Endothelial cell of umbilical vein (primary cell): ENCODE results near the gene ABHD8. TPM values are rescaled to one million over a fixed set of nuclear protein-coding genes. Genes with fewer than 3 reads are reported as not detected.
"Not testable (repeated sequence)": the region's sequence is repeated elsewhere in the genome, so short reads cannot be mapped to it uniquely, and the experiment has no call there.

Source experiments
- BruUV-seq: library from RNA; stranded (reverse); fragments of 400-500 nt; replicated peaks from 2 replicates; lab custom pipeline; 2021; lab: Mats Ljungman, UMichigan
- CTCF ChIA-PET: fragments of 300-600, 350-600 bp; sonication (Branson Sonifier 250); formaldehyde crosslinking; loops from one replicate; lab custom pipeline; 2021; ENCODE audit warnings: antibody characterized with exemption, inconsistent platforms; lab: Charles Lee
- POLR2A ChIA-PET: fragments of 300-600, 350-600 bp; sonication (Branson Sonifier 250); formaldehyde crosslinking; loops from one replicate; lab custom pipeline; 2021; ENCODE audit warnings: antibody characterized with exemption, inconsistent platforms; lab: Charles Lee
- DNase-seq: peaks from one replicate; pipeline ENCODE4 v3.0.0-alpha.2; 2011; ENCODE audit warnings: low read depth, low spot score
- FAIRE-seq: peaks from 2 replicates; lab custom pipeline; 2011; peaks lifted over from hg19 to GRCh38; lab: Jason Lieb, UNC
- H2AFZ ChIP-seq: 2 replicates; pipeline ENCODE4 v1.6.0; 2012; ENCODE audit warnings: low read depth, low read length, control low read depth, inconsistent platforms
- H3K27ac ChIP-seq: 2 replicates; pipeline ENCODE4 v1.5.1; 2011; ENCODE audit warnings: low read depth, mild to moderate bottlenecking, control low read depth, low read length, moderate library complexity; ENCODE audit not compliant: insufficient read depth
- H3K27me3 ChIP-seq, 2 experiments: 2 replicates each; pipeline versions ENCODE4 v1.6.0 to v1.6.1; 2011; ENCODE audit warnings: low read length in 2 of 2, mixed read lengths in 1 of 2; ENCODE audit not compliant: control insufficient read depth in 2 of 2, insufficient read depth in 2 of 2
- H3K36me3 ChIP-seq, 2 experiments: 2 replicates in 1 of 2; 3 replicates in 1 of 2; pipeline ENCODE4 v1.5.1; 2011; ENCODE audit warnings: low read length in 2 of 2, mild to moderate bottlenecking in 1 of 2, moderate library complexity in 1 of 2; ENCODE audit not compliant: control insufficient read depth in 2 of 2, insufficient read depth in 2 of 2; ENCODE audit errors: extremely low read depth in 1 of 2
- H3K4me1 ChIP-seq: 3 replicates; pipeline ENCODE4 v1.5.1; 2011; ENCODE audit warnings: mild to moderate bottlenecking, low read length; ENCODE audit not compliant: control insufficient read depth, insufficient read depth; ENCODE audit errors: extremely low read depth
- H3K4me2 ChIP-seq: 2 replicates; pipeline ENCODE4 v1.6.1; 2011; ENCODE audit warnings: low read length, control low read depth, mixed read lengths; ENCODE audit not compliant: insufficient read depth
- H3K4me3 ChIP-seq, 3 experiments: fragments of 200-600 bp in 1 of 3; sonication (generic), shearing (Covaris generic) in 1 of 3; replicated peaks in 1 of 3; 2 replicates each; pipeline ENCODE4 v1.5.1; 2011 to 2016; ENCODE audit warnings: control low read depth in 3 of 3, low read length in 3 of 3, mild to moderate bottlenecking in 2 of 3, inconsistent platforms in 1 of 3, low read depth in 1 of 3, moderate library complexity in 1 of 3; ENCODE audit not compliant: insufficient read depth in 1 of 3
- H3K79me2 ChIP-seq: 2 replicates; pipeline ENCODE4 v1.6.0; 2012; ENCODE audit warnings: low read length, inconsistent platforms; ENCODE audit not compliant: control insufficient read depth, insufficient read depth
- H3K9ac ChIP-seq: replicated peaks from 2 replicates; pipeline ENCODE3; 2011; ENCODE audit warnings: low read length, control low read depth; ENCODE audit not compliant: insufficient read depth; ENCODE audit errors: extremely low read depth
- H3K9me1 ChIP-seq: replicated peaks from 3 replicates; pipeline ENCODE4 v1.6.0; 2011; ENCODE audit warnings: mild to moderate bottlenecking, low read length; ENCODE audit not compliant: control insufficient read depth, insufficient read depth; ENCODE audit errors: extremely low read depth
- H3K9me3 ChIP-seq: replicated peaks from 2 replicates; pipeline ENCODE4 v1.5.1; 2012; ENCODE audit warnings: low read length, inconsistent platforms; ENCODE audit not compliant: control insufficient read depth, insufficient read depth
- H4K20me1 ChIP-seq: replicated peaks from 2 replicates; pipeline ENCODE3; 2011; ENCODE audit warnings: mild to moderate bottlenecking, low read length; ENCODE audit not compliant: control insufficient read depth, insufficient read depth; ENCODE audit errors: extremely low read depth
- FOS ChIP-seq: IDR thresholded peaks from 2 replicates; pipeline ENCODE4 v1.6.1; 2011; ENCODE audit warnings: mild to moderate bottlenecking, low read length, moderate library complexity, borderline replicate concordance; ENCODE audit not compliant: insufficient read depth
- GATA2 ChIP-seq: IDR thresholded peaks from 2 replicates; pipeline ENCODE4 v1.7.0; 2011; ENCODE audit warnings: low read depth, mild to moderate bottlenecking, moderate library complexity, mixed read lengths, low read length; ENCODE audit not compliant: insufficient read length, insufficient read depth
- JUN ChIP-seq: IDR thresholded peaks from 2 replicates; pipeline ENCODE4 v1.6.1; 2011; ENCODE audit warnings: borderline replicate concordance, low read depth; ENCODE audit not compliant: insufficient read length, insufficient read depth
- POLR2AphosphoS5 ChIP-seq: IDR thresholded peaks from 2 replicates; pipeline ENCODE4 v1.6.1; 2012; ENCODE audit warnings: low read depth, mild to moderate bottlenecking, control low read depth, low read length, moderate library complexity; ENCODE audit not compliant: insufficient read depth
- dilution Hi-C: fragments of 300-500 bp; cut with MboI; formaldehyde crosslinking; loops from one replicate; pipeline ENCODE4 v1.15.0; 2019; ENCODE audit warnings: low sequenced_read_pairs; ENCODE audit not compliant: extremely low pct_ligation_motif_present
- intact Hi-C: fragments of 100-400 bp; cut with micrococcal nuclease; formaldehyde crosslinking; loops from one replicate; pipeline ENCODE4 v1.10.0; 2022
- polyA plus RNA-seq, 4 experiments: library from polyadenylated mRNA; depleted of rRNA in 3 of 4; stranded (reverse) in 3 of 4; unstranded in 1 of 4; fragments of >200 nt; gene quantifications; 2 replicates each; pipeline versions ENCODE4 v1.2.1 to v1.2.3, GENCODE V29; 2011 to 2012; ENCODE audit warnings: missing spikeins in 1 of 4
- total RNA-seq: library from RNA; stranded (reverse); gene quantifications from 2 replicates; pipeline ENCODE4 v1.2.3, GENCODE V29; 2021
- TF ChIP-seq, protein P1 (sequence below): IDR thresholded peaks from 2 replicates; pipeline ENCODE4 v1.6.1; 2011; ENCODE audit not compliant: insufficient read depth, insufficient read length

The ABHD8 gene
- total and polyA plus RNA-seq, 2 donors (not counting 3 experiments of a cell fraction or from before 2014, with no cell fraction given): 5.9 to 8.7 TPM

DNA sequence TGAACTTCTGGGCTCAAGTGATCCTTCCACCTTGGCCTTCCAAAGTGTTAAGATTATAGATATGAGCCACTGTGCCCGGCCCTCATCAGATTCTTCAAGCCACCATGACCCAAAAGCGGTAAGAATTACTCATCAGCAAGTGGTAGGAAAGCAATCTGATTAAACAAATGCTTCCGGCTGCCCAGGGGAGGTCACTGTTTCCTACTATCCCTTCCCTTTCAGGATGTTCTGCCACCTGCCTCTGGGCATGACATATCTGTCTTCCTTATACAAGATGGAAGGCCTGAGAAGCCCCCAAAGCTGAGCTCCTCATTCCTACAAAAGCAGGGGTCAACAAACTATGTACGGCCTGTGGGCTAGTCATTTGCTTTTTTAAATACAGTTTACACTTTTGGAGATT lies 7.0 kb downstream of the ABHD8 start:
- Histone ChIP-seq H3K9me3 (no peaks in the 10 kb centered on the region), H4K20me1 (no peaks in the 10 kb centered on the region), H3K27ac (no peak overlapping the region), H3K4me2 (no peak overlapping the region), H3K4me3 (no peak overlapping the region), H2AFZ (no peak overlapping the region), H3K36me3 (peaks cover 0 to 3% of the 10 kb centered on the region in 2 experiments), H3K9me1 (no peaks in the 10 kb centered on the region), H3K79me2 (no peaks in the 10 kb centered on the region), H3K4me1 (peaks cover 12% of the 10 kb centered on the region), H3K9ac (no peak overlapping the region), H3K27me3 (no peaks in the 10 kb centered on the region)
- POLR2A ChIA-PET: no interaction called here
- intact Hi-C loops: no loop called here
- dilution Hi-C loops: no loop called here
- TF ChIP-seq, protein P1, sequence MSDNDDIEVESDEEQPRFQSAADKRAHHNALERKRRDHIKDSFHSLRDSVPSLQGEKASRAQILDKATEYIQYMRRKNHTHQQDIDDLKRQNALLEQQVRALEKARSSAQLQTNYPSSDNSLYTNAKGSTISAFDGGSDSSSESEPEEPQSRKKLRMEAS: no peak
- TF ChIP-seq POLR2AphosphoS5: peak; percentile 31
- TF ChIP-seq GATA2: peak; percentile 70
- peak; percentile 62 for TF ChIP-seq FOS
- peak; percentile 33 for TF ChIP-seq JUN
- DNase-seq (peak; percentile 61), FAIRE-seq (peak; percentile 84)
- BruUV-seq: no TSS peak
- CTCF ChIA-PET: interaction anchor here (0.7 to 1.6 kb wide), 2 partner anchors 9 to 32 kb away, joined by 3 to 10 read pairs; partner anchors contain the start of gene MRPL34

DNA sequence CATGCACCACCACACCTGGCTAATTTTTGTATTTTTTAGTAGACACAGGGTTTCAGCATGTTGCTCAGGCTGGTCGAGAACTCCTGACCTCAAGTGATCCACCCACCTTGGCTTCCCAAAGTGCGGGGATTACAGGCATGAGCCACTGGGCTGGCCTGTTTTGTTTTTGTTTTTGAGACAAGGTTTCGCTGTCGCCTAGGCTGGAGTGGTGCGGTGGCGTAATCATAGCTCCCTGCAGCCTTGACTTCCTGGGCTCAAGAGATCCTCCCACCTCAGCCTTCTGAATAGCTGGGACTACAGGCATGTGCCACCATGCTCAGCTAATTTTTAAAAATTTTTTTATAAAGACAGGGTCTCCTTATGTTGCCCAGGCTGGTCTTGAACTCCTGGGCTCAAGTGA lies 7.7 kb downstream of the ABHD8 start:
- intact Hi-C loops, H3K9ac ChIP-seq, H4K20me1 ChIP-seq, FAIRE-seq, H3K36me3 ChIP-seq, H3K4me3 ChIP-seq, DNase-seq, H3K4me2 ChIP-seq, H3K9me1 ChIP-seq, POLR2A ChIA-PET, H3K27me3 ChIP-seq, dilution Hi-C loops, H3K79me2 ChIP-seq, H3K27ac ChIP-seq, H2AFZ ChIP-seq, BruUV-seq, H3K9me3 ChIP-seq: not testable (repeated sequence)
- CTCF ChIA-PET: interaction anchor here (4.4 kb wide), 1 partner anchor 9 kb away, joined by 70 read pairs; the partner anchor contains the start of genes ABHD8 and MRPL34
- peaks cover 12% of the 10 kb centered on the region for H3K4me1 ChIP-seq
